Hepatocyte (in vitro differentiated cells): ENCODE results near the gene KBTBD13. TPM values are rescaled to one million over a fixed set of nuclear protein-coding genes. Genes with fewer than 3 reads are reported as not detected.

Source experiments
- DNase-seq: peaks from one replicate; pipeline ENCODE4 v3.0.0-alpha.2; 2016; ENCODE audit warnings: low spot score
- H2AFZ ChIP-seq: fragments of 200-600 bp; sonication (generic); 2 replicates; pipeline ENCODE4 v1.6.0; 2016; ENCODE audit warnings: antibody characterized with exemption, mild to moderate bottlenecking
- H3K27ac ChIP-seq: fragments of 200-600 bp; sonication (generic); 2 replicates; pipeline ENCODE4 v1.5.1; 2016; ENCODE audit warnings: mild to moderate bottlenecking
- H3K27me3 ChIP-seq: fragments of 200-600 bp; sonication (generic); 2 replicates; pipeline ENCODE4 v1.6.1; 2016
- H3K36me3 ChIP-seq: fragments of 200-600 bp; sonication (generic); replicated peaks from 2 replicates; pipeline ENCODE4 v1.5.1; 2016; ENCODE audit warnings: low read depth; ENCODE audit not compliant: insufficient read depth
- H3K4me1 ChIP-seq: fragments of 200-600 bp; sonication (generic); 2 replicates; pipeline ENCODE4 v1.5.1; 2016; ENCODE audit warnings: mild to moderate bottlenecking, moderate library complexity; ENCODE audit not compliant: insufficient read depth
- H3K4me2 ChIP-seq: fragments of 200-600 bp; sonication (generic); 2 replicates; pipeline ENCODE4 v1.6.0; 2016
- H3K4me3 ChIP-seq: fragments of 200-600 bp; sonication (generic); 2 replicates; pipeline ENCODE4 v1.5.1; 2016; ENCODE audit warnings: mild to moderate bottlenecking
- H3K79me2 ChIP-seq: fragments of 200-600 bp; sonication (generic); 2 replicates; pipeline ENCODE4 v1.6.0; 2017; ENCODE audit warnings: mild to moderate bottlenecking
- H3K9me2 ChIP-seq: fragments of 200-600 bp; sonication (generic); replicated peaks from 2 replicates; pipeline ENCODE4 v1.6.0; 2017; ENCODE audit warnings: mild to moderate bottlenecking; ENCODE audit not compliant: insufficient read depth
- H3K9me3 ChIP-seq: fragments of 200-600 bp; sonication (generic); 2 replicates; pipeline ENCODE4 v1.5.1; 2016; ENCODE audit warnings: low read depth, mild to moderate bottlenecking
- H4K20me1 ChIP-seq: fragments of 200-600 bp; sonication (generic); 2 replicates; pipeline ENCODE4 v1.6.0; 2016; ENCODE audit warnings: mild to moderate bottlenecking; ENCODE audit not compliant: insufficient read depth, poor library complexity, severe bottlenecking
- CTCF ChIP-seq: fragments of 200-600 bp; sonication (generic); IDR thresholded peaks from 2 replicates; pipeline ENCODE4 v1.5.1; 2016; ENCODE audit warnings: antibody characterized with exemption, mild to moderate bottlenecking; ENCODE audit not compliant: poor library complexity
- EZH2 ChIP-seq: fragments of 200-600 bp; sonication (generic); IDR thresholded peaks from 2 replicates; pipeline ENCODE4 v1.6.1; 2016; ENCODE audit warnings: antibody characterized with exemption, mild to moderate bottlenecking, borderline replicate concordance
- EZH2phosphoT487 ChIP-seq: fragments of 200-600 bp; sonication (generic); IDR thresholded peaks from one replicate; pipeline ENCODE4 v1.6.1; 2018; ENCODE audit warnings: antibody characterized with exemption, mild to moderate bottlenecking, low read depth, moderate library complexity; ENCODE audit not compliant: unreplicated experiment, severe bottlenecking
- WGBS: methylation state at CpG from one replicate; pipeline ENCODE4 v1.1.6; 2016; ENCODE audit warnings: low lambda C conversion rate; ENCODE audit errors: missing lambda C conversion rate; 5-methylcytosine and 5-hydroxymethylcytosine counted together
- polyA plus RNA-seq: library from polyadenylated mRNA; unstranded; fragments of >200 nt; fragmentation: Nextera tagmentation; extraction: Ambion mirVana; gene quantifications from 2 replicates; pipeline ENCODE4 v1.2.1, GENCODE V29; 2016
- total RNA-seq: library from RNA; depleted of rRNA; stranded (reverse); fragments of >200 nt; gene quantifications from 2 replicates; pipeline ENCODE4 v1.2.3, GENCODE V29; 2014

The KBTBD13 gene
- total and polyA plus RNA-seq, 2 experiments from 2014 or later = 0.56 TPM; not detected in 1

DNA sequence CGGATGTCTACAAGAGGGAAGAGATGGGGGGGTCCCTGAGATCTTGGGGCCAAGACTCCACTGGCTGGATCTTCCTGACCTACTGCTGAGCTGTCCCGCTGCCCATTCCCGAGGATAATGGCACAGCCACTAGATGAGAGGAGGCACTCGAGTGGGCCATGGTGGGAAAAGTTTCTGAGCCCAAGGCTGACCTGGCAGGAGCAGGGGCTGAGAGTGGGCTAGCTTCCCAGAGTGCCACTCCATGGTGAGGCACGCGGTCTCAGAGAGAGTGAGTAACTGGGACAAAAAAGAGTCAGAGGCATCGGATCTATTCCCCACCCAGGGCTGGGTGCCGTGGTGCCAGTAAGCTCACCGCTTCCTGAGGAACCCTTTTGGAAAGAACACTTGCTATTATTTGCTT is 20.4 kb upstream of the KBTBD13 start:
- Histone ChIP-seq H3K36me3 (no peaks in the 10 kb centered on the region), H3K4me3 (no peak overlapping the region), H3K4me1 (peaks cover 20% of the 10 kb centered on the region), H3K79me2 (no peaks in the 10 kb centered on the region), H3K9me2 (no peaks in the 10 kb centered on the region), H2AFZ (no peak overlapping the region), H3K9me3 (no peaks in the 10 kb centered on the region), H3K27me3 (no peaks in the 10 kb centered on the region), H3K27ac (no peak overlapping the region), H4K20me1 (no peaks in the 10 kb centered on the region), H3K4me2 (no peak overlapping the region)
- WGBS = 84% methylated on average over 9 of the region's 9 CpGs
- no peak for TF ChIP-seq CTCF
- TF ChIP-seq EZH2phosphoT487 = no peak
- no peak for TF ChIP-seq EZH2
- DNase-seq = no peak

DNA sequence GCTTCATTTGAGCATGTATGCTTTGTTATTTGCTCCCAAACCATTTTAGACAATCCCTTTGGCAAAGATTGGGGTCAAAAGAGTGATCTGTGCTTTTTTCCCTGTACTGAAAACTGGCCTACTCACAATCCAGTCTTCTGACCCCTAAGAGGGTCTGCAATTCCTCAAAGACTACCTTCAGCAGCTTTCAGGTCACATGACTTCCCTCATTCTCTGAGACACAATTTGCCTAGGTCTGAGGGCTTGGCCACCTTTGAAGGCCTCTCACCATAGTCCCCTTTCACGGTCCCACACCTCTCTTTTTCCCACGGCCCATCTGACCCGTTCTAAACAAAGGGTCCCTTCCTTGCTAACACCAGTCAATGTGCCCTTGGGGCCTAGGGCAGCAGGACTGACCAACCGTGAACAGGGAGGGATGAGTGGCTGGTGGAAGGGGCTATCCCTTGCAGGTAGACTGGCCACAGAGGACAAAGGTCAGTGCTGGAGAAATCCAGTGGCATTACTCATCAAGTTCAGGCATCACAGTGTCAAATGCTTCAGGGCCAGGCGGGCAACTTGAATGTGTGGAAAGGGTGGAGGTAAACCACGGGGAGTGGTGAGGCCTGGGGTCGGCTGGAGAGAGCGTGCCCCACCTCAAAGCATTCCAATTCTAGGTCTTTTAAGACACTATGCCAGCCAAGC is 19.5 kb upstream of the KBTBD13 start:
- peak; percentile 79 for DNase-seq
- Histone ChIP-seq H2AFZ (no peak overlapping the region), H3K4me3 (no peak overlapping the region), H3K9me3 (no peaks in the 10 kb centered on the region), H3K79me2 (no peaks in the 10 kb centered on the region), H3K4me2 (no peak overlapping the region), H3K36me3 (no peaks in the 10 kb centered on the region), H3K27me3 (no peaks in the 10 kb centered on the region), H3K9me2 (no peaks in the 10 kb centered on the region), H4K20me1 (no peaks in the 10 kb centered on the region), H3K27ac (peak overlapping the region; percentile 87), H3K4me1 (peaks cover 20% of the 10 kb centered on the region)
- WGBS = 55% methylated on average over 8 of the region's 8 CpGs
- no peak for TF ChIP-seq EZH2phosphoT487

DNA sequence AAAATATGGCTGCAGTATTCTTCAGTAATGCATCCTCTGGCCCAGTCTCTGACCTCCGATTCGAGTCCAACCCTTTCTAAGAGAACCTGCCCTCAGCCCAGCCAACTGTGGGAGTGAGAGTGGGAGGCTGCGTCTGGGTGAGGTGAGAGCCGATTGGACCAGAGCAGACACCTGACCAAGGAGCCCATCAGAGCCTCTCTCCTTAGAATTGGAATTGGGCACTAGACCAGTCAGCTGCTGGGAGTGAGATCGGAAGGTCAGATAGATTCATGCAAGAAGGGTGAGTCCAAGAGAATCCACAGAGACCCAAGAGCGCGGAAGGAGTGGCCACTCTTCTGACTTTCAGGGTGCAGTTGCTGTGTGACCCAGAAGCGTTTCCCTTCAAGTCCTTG is 19.0 kb upstream of the KBTBD13 start:
- peak overlapping the region; percentile 87 for H3K27ac ChIP-seq
- no peaks in the 10 kb centered on the region for H3K9me3 ChIP-seq
- H4K20me1 ChIP-seq = no peaks in the 10 kb centered on the region
- DNase-seq = no peak
- no peaks in the 10 kb centered on the region for H3K27me3 ChIP-seq
- 95% methylated on average over 8 of the region's 8 CpGs for WGBS
- H3K9me2 ChIP-seq = no peaks in the 10 kb centered on the region
- no peak for TF ChIP-seq EZH2
- no peak for TF ChIP-seq EZH2phosphoT487
- H3K79me2 ChIP-seq = no peaks in the 10 kb centered on the region
- H3K4me3 ChIP-seq = no peak overlapping the region
- H3K4me2 ChIP-seq = no peak overlapping the region
- no peak overlapping the region for H2AFZ ChIP-seq
- peaks cover 20% of the 10 kb centered on the region for H3K4me1 ChIP-seq
- no peaks in the 10 kb centered on the region for H3K36me3 ChIP-seq

DNA sequence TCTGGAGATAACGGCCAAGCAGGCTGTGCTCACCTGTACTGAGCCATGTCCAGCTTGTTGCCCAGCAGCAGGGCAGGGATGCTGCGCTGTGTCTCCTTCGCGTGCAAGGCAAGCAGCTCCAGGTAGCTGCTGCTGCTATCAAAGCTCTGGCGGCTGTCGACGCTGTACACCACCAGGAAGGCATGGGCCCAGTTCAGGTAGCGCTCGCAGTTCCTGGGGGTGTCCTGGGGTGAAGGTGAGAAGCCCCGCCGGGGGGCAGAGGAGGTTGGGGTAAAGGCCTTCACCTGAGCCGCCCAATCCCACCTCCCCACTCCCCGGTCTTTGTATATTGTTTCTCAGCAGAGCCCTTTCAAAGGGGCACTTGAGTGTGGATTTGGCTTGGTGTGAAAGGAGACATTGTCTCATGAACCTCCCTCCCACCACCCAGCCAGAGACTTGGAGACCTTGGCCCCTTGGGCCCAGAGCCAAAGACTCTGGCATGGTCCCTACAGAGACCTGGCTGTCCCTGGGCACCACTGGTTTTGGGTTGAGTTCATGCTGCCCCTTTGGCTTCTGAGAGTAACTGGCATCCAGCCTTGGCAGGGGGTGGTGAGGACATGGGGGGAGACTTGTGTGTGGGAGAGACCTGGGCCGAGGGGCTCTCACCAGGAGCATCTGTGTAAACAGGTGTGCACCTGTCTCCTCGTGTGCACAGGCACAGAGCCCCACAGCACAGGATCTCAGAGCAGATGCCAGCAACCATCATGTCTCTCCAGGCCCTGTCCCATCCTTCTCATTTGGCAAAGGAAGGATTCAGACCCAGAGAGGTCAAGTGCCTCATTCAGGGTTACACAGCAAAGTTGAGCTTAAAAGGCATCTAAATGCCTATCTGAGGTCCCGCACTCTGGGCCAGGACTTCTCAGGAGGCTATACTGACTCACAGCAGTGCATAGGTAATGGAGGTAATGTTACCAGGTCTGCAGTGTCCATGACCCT is 17.9 kb upstream of the KBTBD13 start:
- Histone ChIP-seq H3K4me2 (no peak overlapping the region), H3K36me3 (no peaks in the 10 kb centered on the region), H3K27me3 (no peaks in the 10 kb centered on the region), H3K9me2 (no peaks in the 10 kb centered on the region), H3K4me1 (peaks cover 20% of the 10 kb centered on the region), H3K79me2 (no peaks in the 10 kb centered on the region), H4K20me1 (no peaks in the 10 kb centered on the region), H3K4me3 (no peak overlapping the region), H2AFZ (no peak overlapping the region), H3K27ac (no peak overlapping the region), H3K9me3 (no peaks in the 10 kb centered on the region)
- no peak for DNase-seq
- 90% methylated on average over 16 of the region's 16 CpGs for WGBS
- TF ChIP-seq EZH2phosphoT487 = no peak
- TF ChIP-seq EZH2 = no peak
- TF ChIP-seq CTCF = no peak
